ENCODE measurements around the gene KCND2.

The KCND2 gene

DNA sequence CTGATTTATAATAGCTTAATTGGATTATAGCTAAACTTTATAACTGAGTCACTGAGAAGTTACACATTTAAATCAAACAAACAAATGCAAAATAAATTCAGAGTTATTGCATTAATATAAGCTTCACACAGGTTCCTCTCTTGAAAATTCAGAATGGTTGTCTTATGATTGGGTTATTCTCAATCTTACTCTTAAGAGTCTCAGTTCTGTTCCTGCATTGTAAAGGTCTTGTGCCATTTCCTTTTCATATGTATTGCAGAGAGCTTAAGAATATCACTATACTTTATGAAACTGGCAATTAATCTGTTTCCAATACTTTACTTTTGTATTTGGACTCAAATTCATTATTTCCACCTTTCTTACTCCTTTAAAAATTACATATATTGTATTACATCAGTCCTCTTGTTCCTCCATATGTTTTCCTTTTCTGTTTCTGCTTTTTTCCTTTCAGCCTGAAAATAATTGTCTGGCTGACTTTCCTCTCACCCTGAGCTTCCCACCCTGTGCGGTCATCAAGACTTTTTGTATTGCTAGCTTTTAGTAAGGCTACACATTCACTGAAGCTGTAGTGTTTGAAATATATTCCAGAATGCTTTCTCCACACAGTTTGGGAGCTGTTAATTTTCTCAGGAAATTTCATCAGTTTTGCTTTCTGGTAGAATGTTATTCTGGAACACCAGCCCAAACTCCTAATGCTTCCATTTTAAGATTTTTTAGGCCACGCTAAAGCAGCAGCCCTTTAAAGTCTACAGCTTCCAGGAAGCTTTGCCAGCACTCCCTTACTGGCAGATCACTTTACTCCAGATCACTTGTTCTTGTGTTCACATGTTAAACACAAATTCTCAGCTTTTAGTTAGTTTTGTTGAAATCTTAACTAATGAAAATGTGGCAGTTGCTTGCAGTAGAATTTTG lies 139.4 kb downstream of the KCND2 start:
- no peak for DNase-seq

GRCh38 chr7:120413164-120413563 lies 140.2 kb downstream of the KCND2 start:
- no peak for DNase-seq

- DNase-seq = no peak
Observed at GRCh38 chr7:120417244-120417979, 144.4 kb downstream of the KCND2 start.

DNA sequence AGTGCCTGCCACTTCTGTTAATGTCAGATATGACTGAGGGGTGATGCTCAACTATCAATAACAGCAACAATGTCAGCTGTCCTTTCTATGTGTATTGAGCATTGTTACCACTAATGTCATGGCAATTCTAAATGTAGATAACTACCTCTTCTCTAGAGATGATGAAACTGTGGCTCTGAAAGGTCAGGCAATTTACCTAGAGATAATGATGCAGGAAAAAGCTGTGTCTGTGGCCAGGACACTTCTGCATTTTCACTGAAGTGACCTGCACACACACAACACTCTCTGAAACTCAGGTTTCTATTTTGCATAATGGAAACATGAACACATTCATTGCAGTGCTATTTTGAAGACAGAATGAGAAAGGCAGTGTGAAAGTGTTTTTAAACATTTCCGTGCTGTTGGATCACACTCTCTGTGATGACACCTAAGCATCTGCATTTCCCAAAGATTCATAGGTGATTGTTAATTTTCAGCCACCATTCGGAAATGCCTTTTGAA lies 148.2 kb downstream of the KCND2 start:
- no peak for DNase-seq

DNA sequence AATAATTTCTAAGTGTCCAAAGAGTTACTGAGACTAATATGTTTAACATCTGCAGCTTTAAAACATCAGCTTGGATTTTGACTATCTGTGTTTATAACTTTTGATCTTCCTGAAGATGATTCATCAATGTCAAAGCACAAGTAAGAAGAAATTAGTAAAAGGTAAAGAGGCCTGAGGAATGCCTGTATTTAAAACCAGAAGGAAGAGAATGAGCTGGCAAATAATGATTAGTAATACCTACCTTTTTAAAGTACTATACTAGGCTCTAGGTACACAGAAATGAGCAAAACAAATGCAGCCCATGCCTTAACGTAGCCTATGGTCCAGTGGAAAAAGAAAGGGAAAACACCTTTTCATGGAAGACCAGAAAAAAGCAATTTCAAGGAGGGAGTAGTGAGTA lies 158.0 kb downstream of the KCND2 start:
- DNase-seq = no peak

- no peak for DNase-seq
Observed at GRCh38 chr7:120436487-120437060, 163.6 kb downstream of the KCND2 start.

DNA sequence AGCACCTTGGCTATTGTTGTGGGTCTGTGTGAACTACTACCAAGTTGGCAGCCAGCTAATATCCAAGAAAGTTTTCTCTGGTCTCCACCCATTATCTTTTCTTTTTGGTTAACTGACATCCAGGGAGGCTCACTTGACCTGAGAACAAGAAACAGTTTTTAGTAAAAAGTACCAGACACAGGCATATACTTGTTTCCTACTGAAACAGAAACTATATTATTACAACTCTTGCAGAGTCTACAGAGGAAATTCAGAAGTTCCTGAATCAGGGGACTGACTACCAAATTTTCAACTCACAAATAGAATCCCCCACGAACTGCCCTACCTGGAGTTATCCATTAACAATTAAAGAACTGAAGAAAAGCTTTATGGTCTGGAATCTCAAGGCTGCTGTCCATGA lies 168.9 kb downstream of the KCND2 start:
- no peak for DNase-seq

GRCh38 chr7:120442838-120443237 lies 169.9 kb downstream of the KCND2 start:
- DNase-seq = no peak

GRCh38 chr7:120444650-120445049 lies 171.7 kb downstream of the KCND2 start:
- no peak for DNase-seq

- DNase-seq = no peak
Observed at GRCh38 chr7:120445276-120445675, 172.3 kb downstream of the KCND2 start.

DNA sequence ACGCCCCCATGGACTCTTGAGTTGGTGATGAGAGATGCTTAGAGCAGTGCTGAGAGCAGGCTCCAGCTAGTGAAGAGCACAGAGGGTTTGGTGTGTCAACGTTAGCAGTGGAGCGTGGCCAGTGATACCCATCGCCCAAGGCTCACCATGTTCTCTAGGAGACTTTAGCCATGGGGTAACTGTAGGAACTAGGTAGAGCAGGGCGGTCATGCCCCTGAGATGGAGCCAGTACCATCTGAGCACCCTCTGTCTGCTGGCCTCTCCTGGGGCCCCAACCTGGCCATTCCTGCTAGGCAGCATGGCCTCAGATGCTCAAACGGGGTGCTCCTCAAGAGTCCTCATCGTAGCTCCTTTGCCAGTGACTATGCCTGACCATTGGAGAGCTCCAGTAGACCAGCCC lies 179.7 kb downstream of the KCND2 start:
- no peak for DNase-seq

DNA sequence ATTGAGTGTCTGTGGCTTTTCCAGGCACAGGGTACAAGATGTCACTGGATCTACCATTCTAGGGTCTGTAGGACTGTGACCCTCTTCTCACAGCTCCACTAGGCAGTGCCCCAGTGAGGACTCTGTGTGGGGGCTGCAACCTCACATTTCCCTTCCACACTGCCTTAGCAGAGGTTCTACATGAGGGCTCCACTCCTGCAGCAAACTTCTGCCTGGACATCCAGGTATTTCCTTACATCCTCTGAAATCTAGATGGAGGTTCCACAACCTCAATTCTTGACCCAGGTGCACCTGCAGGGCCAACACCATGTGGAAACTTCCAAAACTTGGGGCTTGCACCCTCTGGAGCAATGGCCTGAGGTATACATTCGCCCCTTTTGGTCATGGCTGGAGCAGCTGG lies 183.7 kb downstream of the KCND2 start:
- no peak for DNase-seq

DNA sequence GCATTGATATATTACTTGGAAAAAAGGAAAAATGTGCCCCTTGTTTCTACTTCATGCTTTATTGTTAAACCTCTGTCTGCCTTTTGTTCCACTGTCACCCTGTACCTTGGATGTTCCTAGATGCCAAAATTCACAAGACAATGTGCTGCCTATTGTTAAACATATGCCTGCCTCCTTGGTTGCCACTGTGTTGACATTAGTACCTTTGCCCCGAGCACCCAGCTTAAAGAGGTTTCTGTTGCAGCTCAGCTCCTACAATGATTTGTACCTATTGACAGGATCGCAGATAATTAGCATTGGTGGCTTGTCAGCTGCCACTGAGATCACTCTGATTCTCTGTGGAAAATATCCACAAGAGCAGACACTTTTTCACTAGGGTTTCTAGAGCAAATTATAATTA lies 188.0 kb downstream of the KCND2 start:
- DNase-seq = no peak

DNA sequence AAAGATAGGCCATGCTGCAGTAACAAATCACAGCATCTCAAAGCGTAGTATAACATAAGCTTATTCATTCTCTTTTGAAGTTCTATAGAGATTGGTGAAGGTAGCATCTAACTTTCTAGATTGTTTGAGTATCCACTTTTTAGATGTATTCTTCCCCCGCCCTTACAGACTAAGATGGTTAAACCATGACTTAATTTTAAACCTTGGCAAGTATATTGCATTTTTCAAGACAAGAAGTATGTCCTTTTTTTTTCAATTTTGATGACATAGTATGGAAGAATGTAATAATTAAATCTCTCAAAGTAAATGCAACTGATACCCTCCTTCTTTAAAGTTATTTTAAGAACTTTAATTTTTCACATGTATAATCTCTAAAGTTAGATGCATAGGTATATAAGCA lies 190.0 kb downstream of the KCND2 start:
- DNase-seq = no peak

DNA sequence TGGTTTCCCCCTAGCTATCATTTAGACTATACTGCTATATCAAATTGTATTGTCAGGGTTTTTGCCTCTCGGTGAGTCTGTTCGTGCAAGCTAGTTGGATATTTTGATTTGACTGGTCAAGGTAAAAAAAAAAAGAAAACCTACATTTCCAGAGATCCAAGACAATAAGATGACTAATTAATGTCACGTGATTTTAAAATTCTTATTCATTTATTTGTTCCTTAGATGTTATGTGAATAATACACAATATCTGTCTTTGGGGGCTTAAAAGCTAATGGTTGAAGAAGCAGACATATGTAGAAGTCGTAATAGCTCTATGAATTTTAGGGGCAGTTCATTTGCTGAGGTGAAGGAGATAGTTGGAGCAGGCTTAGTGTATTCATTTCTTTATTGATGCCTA lies 191.1 kb downstream of the KCND2 start:
- DNase-seq = no peak

GRCh38 chr7:120467676-120468075 lies 194.7 kb downstream of the KCND2 start:
- no peak for DNase-seq

DNA sequence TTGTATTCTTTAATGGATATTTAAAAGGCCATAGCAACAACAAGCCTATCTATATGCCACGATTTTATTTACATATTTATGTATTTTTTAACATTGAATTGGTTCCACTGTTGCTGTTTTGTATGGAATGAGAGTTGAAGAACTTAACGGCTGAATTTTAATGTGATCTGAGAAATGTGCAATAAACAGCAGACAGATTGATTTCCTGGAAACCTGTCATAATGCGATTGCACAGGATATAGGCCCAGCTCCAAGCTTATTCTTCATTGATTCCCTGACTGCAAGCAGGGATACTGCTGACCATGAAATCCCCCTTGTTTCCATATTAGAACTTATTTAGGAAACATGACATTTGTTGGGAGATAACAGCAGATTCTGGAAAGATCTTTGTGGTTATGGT lies 195.6 kb downstream of the KCND2 start:
- no peak for DNase-seq

DNA sequence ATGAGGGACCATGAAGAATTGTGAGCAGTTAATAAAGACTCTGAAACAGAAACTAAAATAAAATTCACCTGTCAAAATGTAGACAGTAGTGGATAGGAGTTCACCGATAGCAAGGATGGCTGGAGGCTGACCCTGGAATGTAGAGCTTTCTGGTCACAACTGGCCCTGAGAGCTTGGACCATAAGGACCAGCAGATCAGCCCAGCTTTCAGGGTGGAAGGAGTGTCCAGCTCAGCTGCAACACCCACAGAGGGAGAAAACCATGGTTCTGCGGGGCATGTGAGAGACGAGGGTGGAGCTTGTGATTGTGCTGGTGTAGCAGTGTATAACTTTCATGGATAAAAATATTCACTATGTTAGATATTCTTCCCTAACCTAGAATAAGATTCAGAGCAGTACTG lies 199.9 kb downstream of the KCND2 start:
- no peak for DNase-seq

GRCh38 chr7:120473352-120473751 lies 200.4 kb downstream of the KCND2 start:
- no peak for DNase-seq

DNA sequence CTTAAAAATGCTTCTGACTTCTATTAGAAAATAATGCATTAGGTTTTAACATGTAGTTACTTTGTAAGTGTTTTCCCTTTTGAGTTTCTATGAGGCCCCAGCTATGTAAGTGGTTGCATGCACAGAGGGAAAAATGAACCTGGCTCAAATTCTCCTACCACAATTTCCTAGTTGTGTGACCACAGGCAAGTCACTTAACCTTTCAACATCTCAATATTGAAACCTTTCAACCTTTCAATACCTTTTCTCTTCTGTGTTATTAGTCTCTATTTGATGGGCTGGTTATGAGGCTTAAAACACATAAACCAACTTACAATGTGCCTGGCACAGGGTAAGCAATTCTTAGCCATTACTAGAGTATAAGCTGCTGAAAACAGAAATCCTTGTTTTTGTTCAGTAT lies 203.0 kb downstream of the KCND2 start:
- DNase-seq = no peak

DNA sequence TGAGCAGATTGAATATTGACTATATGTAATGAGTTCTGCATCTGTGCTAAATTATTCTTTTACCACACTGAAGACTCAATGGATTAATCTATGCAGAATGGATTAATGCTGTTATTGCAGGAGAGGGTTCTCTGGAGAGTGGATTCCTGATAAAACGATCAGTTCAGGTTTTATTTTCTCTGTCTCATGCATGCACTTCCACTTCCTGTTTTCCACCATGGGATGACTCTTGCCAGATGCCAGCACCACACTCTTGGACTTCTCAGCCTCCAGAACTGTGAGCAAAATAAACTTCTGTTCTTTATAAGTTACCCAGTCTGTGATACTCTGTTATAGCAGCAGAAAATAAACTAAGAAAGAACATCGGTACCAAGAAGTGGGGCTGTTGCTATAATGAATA lies 207.5 kb downstream of the KCND2 start:
- no peak for DNase-seq

GRCh38 chr7:120480930-120481329 lies 208.0 kb downstream of the KCND2 start:
- no peak for DNase-seq

GRCh38 chr7:120486164-120486563 lies 213.2 kb downstream of the KCND2 start:
- no peak for DNase-seq

DNA sequence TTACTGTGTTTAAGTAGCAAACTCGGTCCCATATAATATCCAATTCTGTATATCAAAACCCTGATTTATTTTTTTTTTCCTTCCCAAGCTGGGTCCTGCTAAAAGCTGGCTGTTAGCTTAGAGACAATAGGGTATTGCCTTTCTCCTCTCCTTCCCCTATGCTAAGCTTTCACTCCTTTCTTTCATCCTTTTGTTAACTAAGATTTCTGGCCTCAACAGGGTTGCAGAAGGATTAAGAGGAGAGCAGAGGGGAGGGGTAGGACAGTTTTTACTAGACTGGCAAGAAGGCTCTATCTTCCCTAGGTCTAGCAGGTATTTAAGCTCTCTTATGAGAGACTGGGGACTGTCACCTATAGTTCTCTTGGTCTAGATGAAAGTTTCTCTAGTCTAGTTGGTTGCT lies 229.2 kb downstream of the KCND2 start:
- no peak for DNase-seq
